GM12865 (cell line): ENCODE measurements around the gene TMCC3.
"Not testable (repeated sequence)": the region's sequence is repeated elsewhere in the genome, so short reads cannot be mapped to it uniquely, and the experiment has no call there.

ENCODE experiments used
- DNase-seq: peaks from one replicate; pipeline ENCODE4 v3.0.0; 2010; ENCODE audit warnings: low read depth
- H3K4me3 ChIP-seq: 2 replicates; pipeline ENCODE4 v1.5.1; 2011; ENCODE audit warnings: mild to moderate bottlenecking, low read depth, low read length, control low read depth
- CTCF ChIP-seq: IDR thresholded peaks from 2 replicates; pipeline ENCODE4 v1.5.1; 2011; ENCODE audit warnings: low read length, control low read depth, low read depth, inconsistent platforms; ENCODE audit not compliant: insufficient read depth; ENCODE audit errors: missing control alignments

TMCC3 gene

DNA sequence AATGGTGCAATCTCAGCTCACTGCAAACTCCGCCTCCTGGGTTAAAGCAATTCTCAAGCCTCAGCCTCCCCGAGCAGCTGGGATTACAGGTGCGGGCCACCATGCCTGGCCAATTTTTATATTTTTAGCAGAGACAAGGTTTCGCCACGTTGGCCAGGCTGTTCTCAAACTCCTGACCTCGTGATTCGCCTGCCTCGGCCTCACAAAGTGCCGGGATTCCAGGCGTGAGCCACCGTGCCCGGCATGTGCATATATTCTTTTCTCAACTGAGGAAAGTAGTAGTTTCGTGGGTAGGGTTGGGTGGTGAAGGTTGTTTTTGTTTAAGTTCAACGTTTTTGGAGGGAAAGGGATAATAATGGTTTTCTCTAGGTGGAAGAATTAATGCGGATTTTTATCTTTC is 96.5 kb downstream of the TMCC3 start:
- no peak for TF ChIP-seq CTCF
- DNase-seq, result no peak
- H3K4me3 ChIP-seq, result no peak overlapping the region

DNA sequence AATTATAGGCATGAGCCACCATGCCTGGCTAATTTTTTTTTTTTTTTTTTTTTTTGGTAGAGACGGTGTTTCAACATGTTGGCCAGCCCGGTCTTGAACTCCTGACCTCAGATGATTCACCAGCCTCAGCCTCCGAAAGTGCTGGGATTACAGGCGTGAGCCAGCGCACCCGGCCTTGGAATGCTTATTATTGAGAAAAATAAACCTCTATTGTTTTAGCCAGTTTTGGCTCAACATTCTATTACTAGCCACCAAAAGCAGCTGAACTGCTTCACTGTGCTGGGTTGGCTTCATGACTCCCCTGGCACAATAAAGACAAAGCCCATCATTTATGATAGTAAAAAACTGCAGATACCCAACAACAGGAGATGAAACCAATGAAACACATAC is 97.2 kb downstream of the TMCC3 start:
- H3K4me3 ChIP-seq, result no peak overlapping the region
- no peak for TF ChIP-seq CTCF
- no peak for DNase-seq

DNA sequence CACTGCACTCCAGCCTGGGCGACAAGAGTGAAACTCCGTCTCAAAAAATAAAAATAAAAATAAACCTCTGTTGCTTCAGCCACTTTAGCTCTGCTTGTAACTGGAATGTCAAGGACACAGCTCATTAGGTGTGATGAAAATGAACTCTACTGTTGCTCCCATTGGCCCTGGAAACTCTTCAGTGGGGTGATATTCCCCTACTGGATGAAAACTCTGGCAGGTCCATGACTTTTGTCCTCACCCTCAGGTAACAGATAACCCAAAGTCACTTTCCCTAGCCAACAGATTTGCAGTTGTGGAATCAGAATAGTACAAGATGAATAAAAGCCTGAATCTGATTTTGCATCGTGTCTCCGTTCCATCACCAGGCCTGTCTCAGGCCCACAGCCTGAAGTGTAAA is 98.5 kb downstream of the TMCC3 start:
- TF ChIP-seq CTCF, result no peak
- no peak overlapping the region for H3K4me3 ChIP-seq
- DNase-seq, result no peak

DNA sequence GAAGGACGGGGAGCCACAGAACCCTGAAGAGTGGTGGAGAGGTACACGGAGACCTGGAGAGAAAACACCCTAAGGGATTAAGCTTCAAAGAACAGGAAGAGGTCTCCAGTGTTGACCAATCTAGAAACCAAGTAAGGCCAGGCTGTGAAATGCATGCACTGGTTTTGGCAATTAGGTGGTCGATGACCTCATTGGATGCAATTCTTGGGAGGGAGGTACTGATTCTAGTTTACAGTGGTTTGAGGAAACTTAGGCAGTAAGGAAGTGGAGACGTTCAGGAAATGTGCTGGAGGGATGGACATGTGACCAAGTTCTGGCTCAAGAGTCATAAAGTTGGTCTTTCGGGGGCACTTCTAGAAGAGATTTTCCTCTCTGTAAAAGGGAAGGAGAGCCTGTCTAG is 99.4 kb downstream of the TMCC3 start:
- H3K4me3 ChIP-seq, result no peak overlapping the region
- TF ChIP-seq CTCF, result no peak
- peak; percentile 18 for DNase-seq

DNA sequence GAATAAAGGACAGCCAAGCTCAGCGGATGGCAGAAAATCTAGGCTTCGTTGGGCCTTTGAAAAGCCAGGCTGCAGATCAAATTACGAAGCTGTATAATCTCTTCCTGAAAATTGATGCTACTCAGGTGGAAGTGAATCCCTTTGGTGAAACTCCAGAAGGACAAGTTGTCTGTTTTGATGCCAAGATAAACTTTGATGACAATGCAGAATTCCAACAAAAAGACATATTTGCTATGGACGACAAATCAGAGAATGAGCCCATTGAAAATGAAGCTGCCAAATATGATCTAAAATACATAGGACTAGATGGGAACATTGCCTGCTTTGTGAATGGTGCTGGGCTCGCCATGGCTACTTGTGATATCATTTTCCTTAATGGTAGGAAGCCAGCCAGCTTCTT is 101.5 kb downstream of the TMCC3 start:
- not testable (repeated sequence) for DNase-seq, H3K4me3 ChIP-seq

DNA sequence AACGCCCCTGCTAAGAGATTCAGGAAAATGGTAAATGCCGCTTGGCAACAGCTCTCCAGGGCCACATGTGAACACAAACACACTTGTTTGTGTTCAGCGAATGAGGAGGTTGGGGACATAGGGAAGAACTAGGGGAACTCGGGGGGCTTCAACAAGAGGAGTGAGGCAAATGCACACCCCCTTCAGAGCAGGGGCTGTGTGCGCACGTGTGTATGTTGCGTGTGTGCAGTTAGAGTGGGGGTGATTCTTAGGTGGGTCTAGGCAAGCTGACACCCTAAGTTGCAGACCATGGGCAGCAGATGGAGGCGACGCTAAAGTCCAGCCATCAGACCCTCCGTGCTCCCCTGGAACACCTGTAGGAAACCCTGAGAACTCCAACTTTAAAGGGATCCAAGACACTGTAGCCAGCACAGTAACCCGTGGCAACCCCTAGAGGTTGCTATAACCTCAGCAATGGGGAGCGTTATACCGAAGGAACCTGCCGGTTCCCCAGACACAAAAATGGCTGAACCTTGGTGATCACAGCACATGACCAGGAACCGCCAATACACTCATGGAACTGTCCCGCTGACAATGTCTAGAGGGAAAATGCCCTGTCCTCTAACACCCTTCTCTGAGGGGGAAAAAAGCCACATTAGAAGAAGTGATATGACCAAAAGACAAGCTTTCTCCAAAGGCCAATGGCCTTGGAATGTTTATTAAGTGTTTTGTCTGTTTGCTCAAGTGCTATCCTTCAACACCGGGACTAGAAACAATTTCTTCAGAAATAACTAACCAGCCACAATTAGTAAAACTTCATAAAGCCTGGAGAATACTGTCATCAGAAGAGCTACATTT is 104.2 kb downstream of the TMCC3 start:
- H3K4me3 ChIP-seq, result no peak overlapping the region
- DNase-seq, result peak; percentile 79
- peak; percentile 67 for TF ChIP-seq CTCF

DNA sequence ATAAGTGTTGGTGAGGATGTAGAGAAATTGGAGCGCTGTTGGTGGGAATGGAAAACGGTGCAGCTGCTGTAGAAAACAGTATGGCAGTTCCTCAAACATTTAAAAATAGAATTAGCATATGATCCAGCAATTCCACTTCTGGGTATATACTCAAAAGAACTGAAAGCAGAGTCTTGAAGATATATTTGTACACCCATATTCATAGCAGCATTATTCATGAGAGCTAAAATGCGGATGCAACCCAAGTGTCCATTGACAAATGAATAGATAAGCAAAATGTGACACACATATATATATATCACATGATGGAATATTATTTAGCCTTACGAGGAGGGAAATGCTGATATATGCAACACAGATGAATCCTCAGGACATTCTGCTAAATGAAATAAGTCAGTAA is 106.0 kb downstream of the TMCC3 start:
- no peak for TF ChIP-seq CTCF
- DNase-seq, result no peak
- H3K4me3 ChIP-seq, result no peak overlapping the region

DNA sequence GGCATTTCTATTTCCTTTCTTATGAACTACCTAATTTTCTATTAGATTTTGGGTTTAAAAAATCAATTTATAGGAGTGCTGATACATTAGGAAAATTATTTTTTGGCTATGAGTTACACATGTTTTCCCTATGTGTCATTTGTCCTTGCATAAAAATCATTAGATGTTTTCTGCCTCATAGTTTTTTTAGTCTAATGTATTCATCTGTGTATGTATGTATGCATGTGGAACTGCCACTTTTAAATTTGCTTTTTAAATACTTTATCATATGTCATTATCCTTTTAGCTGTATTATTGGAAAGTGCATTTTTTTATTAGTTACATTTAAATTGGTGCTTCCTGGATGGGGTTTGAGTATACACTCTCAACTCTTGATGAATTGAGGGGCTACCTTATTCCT is 112.0 kb downstream of the TMCC3 start:
- DNase-seq, result no peak
- H3K4me3 ChIP-seq, result no peak overlapping the region

More for the DNA sequence above, 112.0 kb downstream of the TMCC3 start:
- TF ChIP-seq CTCF, result no peak
